Left ventricle myocardium superior (tissue), 1 donor: ENCODE results near the gene ZNF501. TPM values are rescaled to one million over a fixed set of nuclear protein-coding genes. Genes with fewer than 3 reads are reported as not detected.

ENCODE experiments used
- total RNA-seq: library from RNA; stranded (reverse); fragmentation: NEBNext Ultra II Directional; extraction: Animal tissue kit (Norgen Biotek cat#: 25700); gene quantifications from one replicate; pipeline ENCODE4 v1.2.1, GENCODE V29; 2021
- donor health status: DM: no; HTN: yes; CAD: no; lungs with severe emphysema.

Gene ZNF501
- total RNA-seq, 1 donor from 2014 or later, result 3.5 TPM

Other genes with a start within 250 kb of the ZNF501 start
- gene ZKSCAN7, start 174.4 kb upstream of the ZNF501 start, total RNA-seq, result 1.8 TPM
- gene ZNF660, start 144.7 kb upstream of the ZNF501 start, total RNA-seq, result 0.92 TPM
- 12.7 TPM for gene ZNF197, start 104.6 kb upstream of the ZNF501 start, total RNA-seq
- gene ZNF35, start 80.9 kb upstream of the ZNF501 start, total RNA-seq, result 4.7 TPM
- gene ZNF502, start 17.0 kb upstream of the ZNF501 start, total RNA-seq, result 3.6 TPM
- 37.2 TPM for gene KIAA1143, start 32.0 kb downstream of the ZNF501 start, total RNA-seq
- 1.1 TPM for gene KIF15, start 32.2 kb downstream of the ZNF501 start, total RNA-seq
- 10.0 TPM for gene TMEM42, start 132.3 kb downstream of the ZNF501 start, total RNA-seq
- not detected for gene TGM4, start 145.0 kb downstream of the ZNF501 start, total RNA-seq
- 39.1 TPM for gene ZDHHC3, start 246.5 kb downstream of the ZNF501 start, total RNA-seq
- gene EXOSC7, start 246.6 kb downstream of the ZNF501 start, total RNA-seq, result 25.0 TPM